HL-60/S4 (cell line): ENCODE measurements around the gene RFX1.
"Not testable (repeated sequence)": the region's sequence is repeated elsewhere in the genome, so short reads cannot be mapped to it uniquely, and the experiment has no call there.

ENCODE experiments used
- in situ Hi-C: fragments of 300-500 bp; cut with MboI; formaldehyde crosslinking; loops from 2 replicates; pipeline ENCODE4 v1.14.3; 2022; ENCODE audit warnings: low sequenced_read_pairs

Gene RFX1

GRCh38 chr19:13938301-13939064 is 67.6 kb downstream of the RFX1 start, which contains the start of gene PODNL1:
Gene PODNL1, minus strand, starts transcription at chr19:13938417. Its CDS starts 236 bp downstream, at chr19:13938181.
- in situ Hi-C loops, result no loop called here

- in situ Hi-C loops, result no loop called here
Measured at GRCh38 chr19:13937479-13938300, 68.4 kb downstream of the RFX1 start.

GRCh38 chr19:13935765-13936510 is 70.2 kb downstream of the RFX1 start:
- in situ Hi-C loops, result no loop called here

GRCh38 chr19:13934785-13935109 is 71.4 kb downstream of the RFX1 start:
- in situ Hi-C loops, result no loop called here

- in situ Hi-C loops, result no loop called here
Measured at GRCh38 chr19:13932911-13933393, 73.2 kb downstream of the RFX1 start.

GRCh38 chr19:13932149-13932637 is 73.9 kb downstream of the RFX1 start:
- in situ Hi-C loops, result no loop called here

GRCh38 chr19:13931391-13932148 is 74.5 kb downstream of the RFX1 start:
- in situ Hi-C loops, result no loop called here

GRCh38 chr19:13930402-13930801 is 75.7 kb downstream of the RFX1 start:
- in situ Hi-C loops, result no loop called here

- in situ Hi-C loops, result no loop called here
Measured at GRCh38 chr19:13929956-13930355, 76.2 kb downstream of the RFX1 start.

- in situ Hi-C loops, result no loop called here
Measured at GRCh38 chr19:13929340-13929739, 76.8 kb downstream of the RFX1 start.

- in situ Hi-C loops, result no loop called here
Measured at GRCh38 chr19:13926715-13927114, 79.4 kb downstream of the RFX1 start.

- in situ Hi-C loops, result no loop called here
Measured at GRCh38 chr19:13926010-13926409, 80.1 kb downstream of the RFX1 start.

GRCh38 chr19:13923194-13923987 is 82.7 kb downstream of the RFX1 start:
- in situ Hi-C loops, result no loop called here

GRCh38 chr19:13922118-13922517 is 84.0 kb downstream of the RFX1 start:
- in situ Hi-C loops, result not testable (repeated sequence)

GRCh38 chr19:13920940-13921747 is 85.0 kb downstream of the RFX1 start:
- in situ Hi-C loops, result no loop called here

GRCh38 chr19:13920524-13920923 is 85.6 kb downstream of the RFX1 start:
- in situ Hi-C loops, result no loop called here

GRCh38 chr19:13918726-13919411 is 87.3 kb downstream of the RFX1 start:
- in situ Hi-C loops, result no loop called here

- in situ Hi-C loops, result no loop called here
Measured at GRCh38 chr19:13917888-13918406, 88.2 kb downstream of the RFX1 start.
